ENCODE results near the gene ZNF343. TPM values are rescaled to one million over a fixed set of nuclear protein-coding genes. Genes with fewer than 3 reads are reported as not detected.

Gene ZNF343
- polyA plus RNA-seq, 1 donor from 2014 or later, result 14.3 TPM

GRCh38 chr20:2451422-2451821 is 57.3 kb downstream of the ZNF343 start:
- H3K27me3 ChIP-seq (ENCODE audit: insufficient read depth, low read depth, low read length), result no peaks in the 10 kb centered on the region
- H3K9me2 ChIP-seq (ENCODE audit: insufficient read depth, low read length), result no peaks in the 10 kb centered on the region
- no peaks in the 10 kb centered on the region for H3K36me3 ChIP-seq (ENCODE audit: insufficient read depth, low read length)
- no peak overlapping the region for H3K4me3 ChIP-seq (ENCODE audit: low read length)
- no peaks in the 10 kb centered on the region for H4K20me1 ChIP-seq (ENCODE audit: insufficient read depth)
- H3F3A ChIP-seq (ENCODE audit: insufficient read depth, low read length, poor library complexity, severe bottlenecking), result no peaks in the 10 kb centered on the region
- no peak overlapping the region for H3K9ac ChIP-seq (ENCODE audit: low read length)
- TF ChIP-seq TAF1 (IDR thresholded peaks at IDR 0.05; ENCODE audit: low read depth) (no peak), RAD21 (conservative IDR thresholded peaks at IDR 0.05) (no peak), REST (IDR thresholded peaks at IDR 0.05; ENCODE audit: borderline replicate concordance) (no peak), EZH2 (IDR thresholded peaks at IDR 0.05; ENCODE audit: borderline replicate concordance, insufficient read depth, low read length, poor library complexity, severe bottlenecking) (no peak), MXI1 (conservative IDR thresholded peaks at IDR 0.05; ENCODE audit: poor library complexity, severe bottlenecking) (no peak), EP300 (conservative IDR thresholded peaks at IDR 0.05; ENCODE audit: poor library complexity, severe bottlenecking) (no peak), CTCF (IDR thresholded peaks at IDR 0.05; ENCODE audit: poor library complexity, severe bottlenecking) (no peak), POLR2AphosphoS5 (IDR thresholded peaks at IDR 0.05) (no peak), SMC3 (conservative IDR thresholded peaks at IDR 0.05; ENCODE audit: poor library complexity) (no peak)
- no peaks in the 10 kb centered on the region for H3K79me2 ChIP-seq (replicated peaks; ENCODE audit: insufficient read depth, low read length)
- no peak overlapping the region for H3K4me2 ChIP-seq (ENCODE audit: low read length)
- H3K9me3 ChIP-seq (ENCODE audit: low read length), result no peaks in the 10 kb centered on the region
- no peak overlapping the region for H2AFZ ChIP-seq (ENCODE audit: low read depth, low read length)
- H3K27ac ChIP-seq (ENCODE audit: low read length), result no peak overlapping the region

DNA sequence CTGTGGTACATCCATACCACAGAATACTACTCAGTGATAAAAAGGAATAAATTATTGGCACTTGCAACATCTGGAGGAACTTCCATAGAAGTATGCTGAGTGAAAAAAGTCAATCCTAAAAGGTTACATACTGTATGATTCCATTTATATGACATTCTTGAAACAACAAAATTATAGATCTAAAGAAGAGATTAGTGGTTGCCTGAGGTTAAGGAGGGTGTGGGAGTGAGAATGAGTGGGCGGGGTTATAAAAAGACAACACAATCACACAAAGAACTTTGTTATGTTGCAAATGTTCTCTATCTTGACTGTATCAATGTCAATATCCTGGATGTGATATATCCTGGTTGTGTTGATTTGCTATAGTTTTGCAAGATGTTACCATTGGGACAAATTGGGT is 59.3 kb downstream of the ZNF343 start:
- TF ChIP-seq CTCF (IDR thresholded peaks at IDR 0.05; ENCODE audit: poor library complexity, severe bottlenecking) (no peak), POLR2AphosphoS5 (IDR thresholded peaks at IDR 0.05) (no peak), REST (IDR thresholded peaks at IDR 0.05; ENCODE audit: borderline replicate concordance) (no peak), TAF1 (IDR thresholded peaks at IDR 0.05; ENCODE audit: low read depth) (no peak), MXI1 (conservative IDR thresholded peaks at IDR 0.05; ENCODE audit: poor library complexity, severe bottlenecking) (no peak)
- Histone ChIP-seq H3K9ac (ENCODE audit: low read length) (no peak overlapping the region), H3K27me3 (ENCODE audit: insufficient read depth, low read depth, low read length) (no peaks in the 10 kb centered on the region), H3K27ac (ENCODE audit: low read length) (no peak overlapping the region), H3K9me3 (ENCODE audit: low read length) (no peaks in the 10 kb centered on the region), H3K79me2 (replicated peaks; ENCODE audit: insufficient read depth, low read length) (no peaks in the 10 kb centered on the region), H4K20me1 (ENCODE audit: insufficient read depth) (no peaks in the 10 kb centered on the region), H3K36me3 (ENCODE audit: insufficient read depth, low read length) (no peaks in the 10 kb centered on the region), H3F3A (ENCODE audit: insufficient read depth, low read length, poor library complexity, severe bottlenecking) (no peaks in the 10 kb centered on the region), H2AFZ (ENCODE audit: low read depth, low read length) (no peak overlapping the region), H3K9me2 (ENCODE audit: insufficient read depth, low read length) (no peaks in the 10 kb centered on the region), H3K4me3 (ENCODE audit: low read length) (no peak overlapping the region), H3K4me2 (ENCODE audit: low read length) (no peak overlapping the region)
